MM.1S (cell line): ENCODE measurements around the gene CCT8.

ENCODE experiments used
- EZH2phosphoT487 ChIP-seq: fragments of 300-600 bp; sonication (generic); IDR thresholded peaks from 2 replicates; pipeline ENCODE4 v1.6.1; 2018; ENCODE audit warnings: antibody characterized with exemption, low read length
- TF ChIP-seq, protein P1 (sequence below): fragments of 300-600 bp; sonication (generic); IDR thresholded peaks from 2 replicates; pipeline ENCODE4 v1.5.1; 2016; ENCODE audit warnings: antibody characterized with exemption, low read length, mixed read lengths

DNA sequence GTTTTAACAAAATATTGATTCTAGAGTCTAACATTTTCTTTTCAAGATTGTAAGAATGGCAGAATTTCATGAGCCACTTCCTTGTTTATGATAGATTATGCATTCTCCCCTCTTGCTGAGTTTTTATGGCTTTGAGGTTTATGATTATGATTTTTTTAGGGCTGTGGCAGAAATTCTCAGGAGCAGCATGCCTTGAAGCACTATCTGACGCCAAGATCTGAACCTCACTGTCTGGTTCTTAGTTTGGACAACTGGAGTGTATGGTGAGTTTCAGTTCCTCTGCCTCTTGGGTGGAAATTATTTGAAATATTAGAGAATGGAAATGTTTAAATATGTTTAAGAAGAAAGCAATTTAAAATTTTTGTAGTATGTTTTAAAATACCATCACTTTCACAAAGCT lies 38.8 kb downstream of the CCT8 start:
- TF ChIP-seq, protein P1, sequence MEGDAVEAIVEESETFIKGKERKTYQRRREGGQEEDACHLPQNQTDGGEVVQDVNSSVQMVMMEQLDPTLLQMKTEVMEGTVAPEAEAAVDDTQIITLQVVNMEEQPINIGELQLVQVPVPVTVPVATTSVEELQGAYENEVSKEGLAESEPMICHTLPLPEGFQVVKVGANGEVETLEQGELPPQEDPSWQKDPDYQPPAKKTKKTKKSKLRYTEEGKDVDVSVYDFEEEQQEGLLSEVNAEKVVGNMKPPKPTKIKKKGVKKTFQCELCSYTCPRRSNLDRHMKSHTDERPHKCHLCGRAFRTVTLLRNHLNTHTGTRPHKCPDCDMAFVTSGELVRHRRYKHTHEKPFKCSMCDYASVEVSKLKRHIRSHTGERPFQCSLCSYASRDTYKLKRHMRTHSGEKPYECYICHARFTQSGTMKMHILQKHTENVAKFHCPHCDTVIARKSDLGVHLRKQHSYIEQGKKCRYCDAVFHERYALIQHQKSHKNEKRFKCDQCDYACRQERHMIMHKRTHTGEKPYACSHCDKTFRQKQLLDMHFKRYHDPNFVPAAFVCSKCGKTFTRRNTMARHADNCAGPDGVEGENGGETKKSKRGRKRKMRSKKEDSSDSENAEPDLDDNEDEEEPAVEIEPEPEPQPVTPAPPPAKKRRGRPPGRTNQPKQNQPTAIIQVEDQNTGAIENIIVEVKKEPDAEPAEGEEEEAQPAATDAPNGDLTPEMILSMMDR: no peak
- TF ChIP-seq EZH2phosphoT487: no peak
